ENCODE results near the gene KRTCAP2.

The KRTCAP2 gene

DNA sequence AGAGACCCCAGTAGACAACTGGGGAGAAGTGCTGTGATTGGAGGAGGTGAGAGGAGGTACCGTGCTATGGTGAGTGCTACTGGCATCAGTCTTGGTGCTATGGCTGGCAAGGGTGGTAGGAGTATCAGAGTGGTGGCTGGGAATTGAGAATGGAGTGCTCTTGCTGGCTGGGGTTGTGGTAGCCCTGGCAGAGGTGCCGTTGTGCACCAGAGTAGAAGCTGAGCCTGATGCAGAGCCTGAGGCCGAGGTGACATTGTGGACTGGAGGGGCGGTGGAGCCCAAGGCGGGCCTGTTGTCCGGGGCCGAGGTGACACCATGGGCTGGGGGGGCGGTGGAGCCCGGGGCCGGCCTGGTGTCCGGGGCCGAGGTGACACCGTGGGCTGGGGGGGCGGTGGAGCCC, 15.2 kb upstream of the KRTCAP2 start:
- no peak for TF ChIP-seq CTCF (IDR thresholded peaks at IDR 0.05; ENCODE audit: low read depth, low read length)
- DNase-seq (ENCODE audit: extremely low read depth, low read depth): no peak

DNA sequence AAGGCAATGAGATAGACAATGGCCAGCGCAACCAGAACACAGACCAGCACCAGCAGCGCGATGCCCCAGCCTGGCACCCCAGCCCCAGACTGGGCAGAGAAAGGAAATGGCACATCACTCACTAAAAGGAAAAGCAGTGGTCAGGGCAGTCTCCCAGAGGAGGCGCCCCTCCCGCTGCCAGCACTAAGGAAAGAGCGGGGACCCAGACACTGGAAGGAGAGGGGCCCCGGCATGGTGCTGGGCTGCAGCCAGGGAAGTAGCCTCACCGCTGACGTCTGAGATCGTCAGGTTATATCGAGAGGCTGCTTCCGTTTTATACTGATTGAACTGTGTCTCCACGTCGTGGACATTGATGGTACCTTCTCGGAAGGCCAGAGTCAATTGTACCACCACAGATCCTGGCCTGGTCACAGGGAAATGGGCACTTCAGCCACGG, 14.4 kb upstream of the KRTCAP2 start:
- TF ChIP-seq CTCF (IDR thresholded peaks at IDR 0.05; ENCODE audit: low read depth, low read length): no peak
- no peak for DNase-seq (ENCODE audit: extremely low read depth, low read depth)

DNA sequence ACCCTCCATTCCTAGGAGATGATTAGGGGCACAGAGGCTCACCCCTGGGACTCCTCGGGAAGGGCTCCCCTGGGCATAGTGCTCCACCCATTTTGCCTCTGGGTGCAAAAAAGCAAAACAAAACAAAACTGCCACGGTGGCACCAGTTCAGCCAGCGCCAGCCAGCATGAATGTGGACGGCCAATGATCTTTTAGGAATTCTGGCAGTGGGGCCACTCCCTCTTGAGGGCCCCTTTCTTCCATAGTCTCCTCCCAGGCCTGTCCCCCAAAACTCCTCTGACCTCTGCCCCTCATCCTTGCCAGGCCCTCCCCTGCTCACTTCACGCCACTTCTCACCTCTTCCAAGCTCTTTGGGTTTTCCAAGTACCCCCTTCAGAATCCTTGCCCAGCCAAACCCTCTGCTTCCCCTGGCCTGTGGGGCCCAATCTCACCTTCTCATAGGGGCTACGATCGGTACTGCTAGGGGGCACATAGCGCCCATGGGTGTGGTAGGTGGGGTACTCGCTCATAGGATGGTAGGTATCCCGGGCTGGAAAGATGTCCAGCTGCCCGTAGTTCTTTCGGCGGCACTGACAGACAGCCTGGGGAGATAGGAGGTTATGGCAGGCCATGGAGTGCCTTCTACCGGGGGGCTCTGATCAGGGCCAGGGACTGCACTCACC, 13.8 kb upstream of the KRTCAP2 start:
- DNase-seq (ENCODE audit: extremely low read depth, low read depth): no peak
- no peak for TF ChIP-seq CTCF (IDR thresholded peaks at IDR 0.05; ENCODE audit: low read depth, low read length)

- no peak for TF ChIP-seq CTCF (IDR thresholded peaks at IDR 0.05; ENCODE audit: low read depth, low read length)
- DNase-seq (ENCODE audit: extremely low read depth, low read depth): no peak
Measured at GRCh38 chr1:155186067-155186793, 13.1 kb upstream of the KRTCAP2 start.

DNA sequence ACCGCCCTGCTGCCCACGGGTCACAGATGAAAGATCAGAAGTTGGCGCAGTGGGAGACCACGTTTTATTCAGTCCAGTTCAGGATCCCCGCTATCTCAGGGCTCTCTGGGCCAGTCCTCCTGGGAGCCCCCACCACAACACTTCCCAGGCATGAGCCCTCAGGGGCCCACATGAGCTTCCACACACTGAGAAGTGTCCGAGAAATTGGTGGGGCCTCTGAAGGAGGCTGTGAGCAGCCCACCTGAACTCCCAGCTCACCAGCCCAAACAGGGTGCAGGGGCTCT, 12.6 kb upstream of the KRTCAP2 start:
- no peak for TF ChIP-seq CTCF (IDR thresholded peaks at IDR 0.05; ENCODE audit: low read depth, low read length)
- no peak for DNase-seq (ENCODE audit: extremely low read depth, low read depth)

GRCh38 chr1:155184835-155185782, 12.0 kb upstream of the KRTCAP2 start:
- TF ChIP-seq CTCF (IDR thresholded peaks at IDR 0.05; ENCODE audit: low read depth, low read length): no peak
- no peak for DNase-seq (ENCODE audit: extremely low read depth, low read depth)
